ENCODE data around the gene SPECC1.
A peak's percentile ranks its signal among the peaks of the same experiment; 100 is the strongest.

SPECC1 gene

GRCh38 chr17:20210614-20211013 is 201.5 kb downstream of the SPECC1 start:
- intact Hi-C loops (cut with DNase I) = no loop called here

GRCh38 chr17:20211246-20211645 is 202.1 kb downstream of the SPECC1 start:
- intact Hi-C loops (cut with DNase I) = no loop called here

More at GRCh38 chr17:20210614-20211013, 201.5 kb downstream of the SPECC1 start:
- DNase-seq = peak in 1 of 42 donors; percentile 31

GRCh38 chr17:20213449-20213848 is 204.3 kb downstream of the SPECC1 start:
- DNase-seq = peak in 1 of 42 donors; percentile 39
- intact Hi-C loops (cut with DNase I) = no loop called here

More at GRCh38 chr17:20211246-20211645, 202.1 kb downstream of the SPECC1 start:
- peak in 1 of 42 donors; percentile 40 for DNase-seq

GRCh38 chr17:20214794-20215193 is 205.6 kb downstream of the SPECC1 start:
- peak in 5 of 42 donors; percentile 23 to 68 (median 40) for DNase-seq
- intact Hi-C loops (cut with DNase I) = no loop called here

GRCh38 chr17:20216154-20216815 is 207.1 kb downstream of the SPECC1 start:
- DNase-seq = peak in 1 of 42 donors; percentile 38
- intact Hi-C loops (cut with DNase I) = no loop called here

- intact Hi-C loops (cut with DNase I) = no loop called here
- peak in 1 of 42 donors; percentile 20 for DNase-seq
Observed at GRCh38 chr17:20216853-20217252, 207.7 kb downstream of the SPECC1 start.

GRCh38 chr17:20217677-20218076 is 208.5 kb downstream of the SPECC1 start:
- no peak for DNase-seq
- intact Hi-C loops (cut with DNase I) = no loop called here

- no peak for DNase-seq
- intact Hi-C loops (cut with DNase I) = no loop called here
Observed at GRCh38 chr17:20218272-20218671, 209.1 kb downstream of the SPECC1 start.

- intact Hi-C loops (cut with DNase I) = loop anchor here (10.0 kb wide), 1 partner anchor 229 kb away; no protein-coding TSS in a partner anchor
- DNase-seq = no peak
Observed at GRCh38 chr17:20223808-20224328, 214.7 kb downstream of the SPECC1 start.

GRCh38 chr17:20224379-20224778 is 215.2 kb downstream of the SPECC1 start:
- peak in 1 of 42 donors; percentile 42 for DNase-seq
- intact Hi-C loops (cut with DNase I) = loop anchor here (10.0 kb wide), 1 partner anchor 230 kb away; no protein-coding TSS in a partner anchor

GRCh38 chr17:20225162-20226115 is 216.3 kb downstream of the SPECC1 start:
- peak in 15 of 42 donors; percentile 17 to 76 (median 47) for DNase-seq
- intact Hi-C loops (cut with DNase I) = loop anchor here (1.0 to 10.0 kb wide), 3 partner anchors 97 to 231 kb away; no protein-coding TSS in a partner anchor

GRCh38 chr17:20226814-20227482 is 217.8 kb downstream of the SPECC1 start:
- intact Hi-C loops (cut with DNase I) = loop anchor here (5.0 to 10.0 kb wide), 2 partner anchors 95 to 232 kb away; no protein-coding TSS in a partner anchor
- DNase-seq = peak; percentile 84 to 97 (median 92)

GRCh38 chr17:20227720-20228370 is 218.7 kb downstream of the SPECC1 start:
- peak in 2 of 42 donors; percentile 25 to 33 for DNase-seq
- intact Hi-C loops (cut with DNase I) = loop anchor here (5.0 to 10.0 kb wide), 2 partner anchors 94 to 233 kb away; no protein-coding TSS in a partner anchor

- intact Hi-C loops (cut with DNase I) = loop anchor here (5.0 to 10.0 kb wide), 2 partner anchors 94 to 234 kb away; no protein-coding TSS in a partner anchor
- no peak for DNase-seq
Observed at GRCh38 chr17:20228410-20228809, 219.3 kb downstream of the SPECC1 start.

- intact Hi-C loops (cut with DNase I) = loop anchor here (5.0 to 10.0 kb wide), 2 partner anchors 93 to 234 kb away; no protein-coding TSS in a partner anchor
- DNase-seq = no peak
Observed at GRCh38 chr17:20228860-20229259, 219.7 kb downstream of the SPECC1 start.

GRCh38 chr17:20230924-20231323 is 221.8 kb downstream of the SPECC1 start:
- no peak for DNase-seq
- intact Hi-C loops (cut with DNase I) = no loop called here

GRCh38 chr17:20232611-20233010 is 223.5 kb downstream of the SPECC1 start:
- intact Hi-C loops (cut with DNase I) = no loop called here
- no peak for DNase-seq

GRCh38 chr17:20234276-20234675 is 225.1 kb downstream of the SPECC1 start:
- DNase-seq = no peak
- intact Hi-C loops (cut with DNase I) = no loop called here
